GM12872 (cell line): Measurements from ENCODE around the gene FZD4.

Source experiments
- CTCF ChIP-seq: IDR thresholded peaks from 3 replicates; pipeline ENCODE4 v1.5.1; 2011; ENCODE audit warnings: low read depth, mild to moderate bottlenecking, low read length, moderate library complexity; ENCODE audit not compliant: insufficient read depth

FZD4 gene

GRCh38 chr11:86955361-86956120 lies at the start of gene FZD4:
FZD4 (minus strand) TSS chr11:86955395; CDS start chr11:86955085, 310 bp downstream.
- TF ChIP-seq CTCF, result no peak

- TF ChIP-seq CTCF, result no peak
These were observed 47.7 kb upstream of the FZD4 start for GRCh38 chr11:87002918-87003317.

GRCh38 chr11:86999859-87000753 lies 44.9 kb upstream of the FZD4 start:
- TF ChIP-seq CTCF, result no peak

GRCh38 chr11:86999388-86999787 lies 44.2 kb upstream of the FZD4 start:
- no peak for TF ChIP-seq CTCF

- TF ChIP-seq CTCF, result no peak
These were observed 41.9 kb upstream of the FZD4 start for GRCh38 chr11:86996953-86997570.

GRCh38 chr11:86993031-86993430 lies 37.8 kb upstream of the FZD4 start:
- no peak for TF ChIP-seq CTCF

- TF ChIP-seq CTCF, result no peak
These were observed 36.1 kb upstream of the FZD4 start for GRCh38 chr11:86991341-86991740.
